ENCODE measurements around the gene NKAIN2.

The NKAIN2 gene

DNA sequence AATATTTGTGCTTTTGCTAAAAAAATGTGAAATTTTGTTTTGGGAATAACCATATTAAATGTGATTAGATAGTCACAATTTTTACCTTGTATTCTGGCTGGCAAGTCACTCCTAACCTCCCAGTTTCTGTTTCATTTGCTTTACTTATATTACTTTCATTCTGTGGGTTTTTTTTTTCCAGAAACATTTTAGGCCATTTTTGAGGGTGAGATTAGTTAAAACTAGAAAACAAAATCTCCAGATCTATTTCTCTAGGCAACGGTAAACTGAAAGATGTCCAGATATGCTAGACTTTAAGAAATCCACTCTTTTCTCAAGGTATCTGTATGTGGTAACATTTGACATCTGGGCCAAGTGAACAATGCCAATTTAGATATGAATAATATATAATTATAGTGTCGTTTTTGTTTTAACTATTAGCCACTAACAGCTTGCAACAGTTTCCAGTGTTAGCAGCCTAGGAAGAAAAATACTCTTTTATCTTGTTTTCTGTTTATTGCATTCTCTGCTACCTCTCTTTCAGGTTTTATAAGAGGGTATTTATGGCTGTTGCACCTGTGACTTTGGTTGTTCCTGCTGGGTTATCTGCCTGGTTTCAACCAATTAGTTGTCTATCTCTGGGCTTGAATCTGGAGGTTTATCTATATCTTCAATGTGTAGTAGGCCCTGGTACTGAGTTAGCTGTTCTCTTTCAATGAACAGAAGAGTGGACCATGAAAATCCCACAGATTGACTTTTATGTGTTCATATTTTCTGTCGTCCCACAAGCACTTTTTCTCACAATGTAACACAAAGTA lies 260.9 kb downstream of the NKAIN2 start:
- Histone ChIP-seq H3K4me2 (no peak overlapping the region), H3K4me3 (no peak overlapping the region), H3K4me1 (peaks cover 19% of the 10 kb centered on the region), H4K20me1 (no peaks in the 10 kb centered on the region), H3K27me3 (no peaks in the 10 kb centered on the region), H3K9me3 (no peaks in the 10 kb centered on the region), H3K9ac (no peak overlapping the region), H3K36me3 (no peaks in the 10 kb centered on the region), H3K27ac (no peak overlapping the region)
- TF ChIP-seq Cebpa-rat (IDR thresholded peaks at IDR 0.05) = no peak

DNA sequence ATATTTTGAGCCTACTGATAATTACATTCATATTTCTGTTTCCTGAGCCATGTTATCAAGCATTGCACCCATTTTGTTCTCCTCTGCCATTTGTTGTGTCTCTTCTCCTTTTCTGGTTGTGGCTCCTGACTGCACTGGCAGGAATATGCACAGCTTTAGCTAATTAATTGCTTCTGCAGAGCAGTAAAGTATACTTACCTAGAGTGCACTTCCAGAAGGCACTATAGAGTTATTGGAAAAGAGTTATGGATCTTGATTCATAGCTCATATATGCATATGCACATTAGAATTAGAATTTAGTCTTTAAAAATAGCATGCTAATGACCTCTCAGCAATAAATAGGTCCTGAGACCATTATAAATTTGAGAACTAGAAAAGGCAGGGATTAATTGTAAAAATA lies 262.6 kb downstream of the NKAIN2 start:
- no peaks in the 10 kb centered on the region for H3K27me3 ChIP-seq
- H3K4me1 ChIP-seq = peaks cover 19% of the 10 kb centered on the region
- H4K20me1 ChIP-seq = no peaks in the 10 kb centered on the region
- no peak overlapping the region for H3K9ac ChIP-seq
- peaks cover 4% of the 10 kb centered on the region; the same call in 1 of the 2 replicates for H3K9me3 ChIP-seq
- TF ChIP-seq Cebpa-rat (IDR thresholded peaks at IDR 0.05) = no peak
- H3K4me2 ChIP-seq = no peak overlapping the region
- no peaks in the 10 kb centered on the region for H3K36me3 ChIP-seq
- H3K27ac ChIP-seq = no peak overlapping the region
- H3K4me3 ChIP-seq = no peak overlapping the region

GRCh38 chr6:124066946-124067552 lies 263.4 kb downstream of the NKAIN2 start:
- no peak for TF ChIP-seq Cebpa-rat (IDR thresholded peaks at IDR 0.05)
- peaks cover 19% of the 10 kb centered on the region for H3K4me1 ChIP-seq
- peak overlapping the region; percentile 44 for H3K4me2 ChIP-seq
- H3K4me3 ChIP-seq = no peak overlapping the region
- peaks cover 7% of the 10 kb centered on the region; the same call in 1 of the 2 replicates for H3K9me3 ChIP-seq
- no peak overlapping the region for H3K27ac ChIP-seq
- no peak overlapping the region for H3K9ac ChIP-seq
- H3K36me3 ChIP-seq = no peaks in the 10 kb centered on the region
- no peaks in the 10 kb centered on the region for H3K27me3 ChIP-seq
- H4K20me1 ChIP-seq = no peaks in the 10 kb centered on the region

- Histone ChIP-seq H3K27ac (no peak overlapping the region), H3K27me3 (no peaks in the 10 kb centered on the region), H3K4me1 (peaks cover 28% of the 10 kb centered on the region), H3K9me3 (peaks cover 13% of the 10 kb centered on the region; the same call in 1 of the 2 replicates), H3K9ac (no peak overlapping the region), H3K4me3 (no peak overlapping the region), H4K20me1 (no peaks in the 10 kb centered on the region), H3K4me2 (no peak overlapping the region), H3K36me3 (no peaks in the 10 kb centered on the region)
- no peak for TF ChIP-seq Cebpa-rat (IDR thresholded peaks at IDR 0.05)
Measured at GRCh38 chr6:124069230-124069950, 265.7 kb downstream of the NKAIN2 start.

- peaks cover 45% of the 10 kb centered on the region for H3K4me1 ChIP-seq
- H3K4me2 ChIP-seq = no peak overlapping the region
- H3K27me3 ChIP-seq = no peaks in the 10 kb centered on the region
- TF ChIP-seq Cebpa-rat (IDR thresholded peaks at IDR 0.05) = no peak
- no peak overlapping the region for H3K4me3 ChIP-seq
- H4K20me1 ChIP-seq = no peaks in the 10 kb centered on the region
- no peak overlapping the region for H3K9ac ChIP-seq
- H3K36me3 ChIP-seq = no peaks in the 10 kb centered on the region
- H3K27ac ChIP-seq = no peak overlapping the region
- H3K9me3 ChIP-seq = peaks cover 13% of the 10 kb centered on the region; the same call in 1 of the 2 replicates
Measured at GRCh38 chr6:124073021-124073420, 269.4 kb downstream of the NKAIN2 start.

- peaks cover 13% of the 10 kb centered on the region; the same call in 1 of the 2 replicates for H3K9me3 ChIP-seq
- TF ChIP-seq Cebpa-rat (IDR thresholded peaks at IDR 0.05) = no peak
- peaks cover 55% of the 10 kb centered on the region for H3K4me1 ChIP-seq
- peak overlapping the region; percentile 42; the same call in 1 of the 2 replicates for H3K27ac ChIP-seq
- no peaks in the 10 kb centered on the region for H4K20me1 ChIP-seq
- no peaks in the 10 kb centered on the region for H3K27me3 ChIP-seq
- no peak overlapping the region for H3K9ac ChIP-seq
- peak overlapping the region; percentile 5; the same call in 1 of the 2 replicates for H3K4me2 ChIP-seq
- H3K4me3 ChIP-seq = no peak overlapping the region
- H3K36me3 ChIP-seq = no peaks in the 10 kb centered on the region
Measured at GRCh38 chr6:124073820-124074587, 270.3 kb downstream of the NKAIN2 start.

- no peak for TF ChIP-seq Cebpa-rat (IDR thresholded peaks at IDR 0.05)
- Histone ChIP-seq H3K27me3 (no peaks in the 10 kb centered on the region), H3K9ac (no peak overlapping the region), H4K20me1 (no peaks in the 10 kb centered on the region), H3K36me3 (no peaks in the 10 kb centered on the region), H3K27ac (peak overlapping the region; percentile 42; the same call in 1 of the 2 replicates), H3K4me1 (peaks cover 61% of the 10 kb centered on the region), H3K4me3 (no peak overlapping the region), H3K9me3 (peaks cover 13% of the 10 kb centered on the region; the same call in 1 of the 2 replicates), H3K4me2 (peak overlapping the region; percentile 5)
Measured at GRCh38 chr6:124074606-124075005, 270.9 kb downstream of the NKAIN2 start.

DNA sequence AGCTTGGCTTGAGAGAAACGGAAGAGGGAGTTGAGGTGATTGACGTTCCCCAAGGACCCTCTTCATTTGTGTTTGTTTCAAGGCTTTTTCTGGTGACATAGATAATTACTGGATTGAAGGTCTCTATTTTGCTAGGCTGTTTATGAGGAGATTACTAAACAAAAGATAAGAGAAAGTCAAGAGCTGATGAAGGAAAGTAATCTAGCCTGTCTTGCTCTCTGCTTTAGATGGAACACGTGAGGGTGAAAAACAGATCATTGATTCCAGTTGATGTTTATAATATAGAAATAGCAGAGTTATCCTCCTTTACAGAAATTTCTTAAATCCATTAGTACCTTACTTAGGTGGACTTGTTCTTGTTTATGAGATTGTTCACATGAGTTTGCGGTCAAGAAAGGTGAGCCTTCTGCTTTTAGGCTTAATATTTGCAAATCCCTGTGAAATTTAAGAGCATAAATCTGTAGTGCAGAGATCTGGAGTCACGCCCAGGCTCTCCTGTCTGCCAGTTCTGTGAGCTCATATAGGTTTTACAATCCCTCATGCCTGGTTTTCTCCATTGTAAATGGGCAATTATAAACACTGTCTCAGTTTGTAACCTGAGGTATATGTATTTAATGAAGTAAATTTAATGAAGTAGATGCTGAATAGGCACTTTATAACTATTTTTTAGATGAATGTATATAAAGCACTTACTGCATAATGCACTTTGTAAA lies 272.8 kb downstream of the NKAIN2 start:
- Histone ChIP-seq H4K20me1 (no peaks in the 10 kb centered on the region), H3K4me3 (peak overlapping the region; percentile 31; the same call in 1 of the 2 replicates), H3K36me3 (no peaks in the 10 kb centered on the region), H3K9me3 (peaks cover 9% of the 10 kb centered on the region; the same call in 1 of the 2 replicates), H3K27me3 (no peaks in the 10 kb centered on the region), H3K4me1 (peaks cover 75% of the 10 kb centered on the region), H3K27ac (peak overlapping the region; percentile 68), H3K9ac (peak overlapping the region; percentile 35; the same call in 1 of the 2 replicates), H3K4me2 (peak overlapping the region; percentile 82)
- no peak for TF ChIP-seq Cebpa-rat (IDR thresholded peaks at IDR 0.05)
